Measurements from ENCODE around the gene RCAN1.

GRCh38 chr21:34593954-34594531, 20.9 kb downstream of the RCAN1 start:
- TF ChIP-seq POLR2A (IDR thresholded peaks at IDR 0.05; ENCODE audit: low read depth, low read length) (no peak), POLR2AphosphoS5 (IDR thresholded peaks at IDR 0.05; ENCODE audit: low read depth, low read length) (no peak), TAF1 (IDR thresholded peaks at IDR 0.05; ENCODE audit: low read depth, low read length) (no peak), PAX5 (IDR thresholded peaks at IDR 0.05; ENCODE audit: insufficient read depth, low read length, severe bottlenecking) (no peak), POU2F2 (IDR thresholded peaks at IDR 0.05; ENCODE audit: low read depth, low read length) (no peak), SPI1 (IDR thresholded peaks at IDR 0.05; ENCODE audit: low read depth, low read length) (no peak)

Measured in GM12891 (cell line).